Lower leg skin (tissue), 3 donors: Measurements from ENCODE around the gene SNAP29.

ENCODE experiments used
- POLR2A ChIP-seq, 2 donors: fragments of 450-650 bp; IDR thresholded peaks; one replicate each; pipeline ENCODE4 v1.6.1; 2016 to 2017; ENCODE audit warnings: antibody characterized with exemption in 2 of 2, mild to moderate bottlenecking in 1 of 2, moderate library complexity in 1 of 2
- TF ChIP-seq, protein P1 (sequence below), 3 donors: fragments of 450-650 bp; IDR thresholded peaks; one replicate each; pipeline ENCODE4 v1.5.1; 2016; ENCODE audit warnings: antibody characterized with exemption in 3 of 3, mild to moderate bottlenecking in 3 of 3, moderate library complexity in 2 of 3

- TF ChIP-seq, protein P1, sequence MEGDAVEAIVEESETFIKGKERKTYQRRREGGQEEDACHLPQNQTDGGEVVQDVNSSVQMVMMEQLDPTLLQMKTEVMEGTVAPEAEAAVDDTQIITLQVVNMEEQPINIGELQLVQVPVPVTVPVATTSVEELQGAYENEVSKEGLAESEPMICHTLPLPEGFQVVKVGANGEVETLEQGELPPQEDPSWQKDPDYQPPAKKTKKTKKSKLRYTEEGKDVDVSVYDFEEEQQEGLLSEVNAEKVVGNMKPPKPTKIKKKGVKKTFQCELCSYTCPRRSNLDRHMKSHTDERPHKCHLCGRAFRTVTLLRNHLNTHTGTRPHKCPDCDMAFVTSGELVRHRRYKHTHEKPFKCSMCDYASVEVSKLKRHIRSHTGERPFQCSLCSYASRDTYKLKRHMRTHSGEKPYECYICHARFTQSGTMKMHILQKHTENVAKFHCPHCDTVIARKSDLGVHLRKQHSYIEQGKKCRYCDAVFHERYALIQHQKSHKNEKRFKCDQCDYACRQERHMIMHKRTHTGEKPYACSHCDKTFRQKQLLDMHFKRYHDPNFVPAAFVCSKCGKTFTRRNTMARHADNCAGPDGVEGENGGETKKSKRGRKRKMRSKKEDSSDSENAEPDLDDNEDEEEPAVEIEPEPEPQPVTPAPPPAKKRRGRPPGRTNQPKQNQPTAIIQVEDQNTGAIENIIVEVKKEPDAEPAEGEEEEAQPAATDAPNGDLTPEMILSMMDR (IDR thresholded peaks at IDR 0.05) = no peak
- TF ChIP-seq POLR2A (IDR thresholded peaks at IDR 0.05) = no peak
Measured at GRCh38 chr22:20889025-20889704, 30.4 kb downstream of the SNAP29 start.
